Upper lobe of right lung (tissue), 1 donor: ENCODE results near the gene PIWIL1. TPM values are rescaled to one million over a fixed set of nuclear protein-coding genes. Genes with fewer than 3 reads are reported as not detected.

Source experiments
- ATAC-seq: fragments of 200-7000 bp; cut with Tn5 transposase; one replicate; pipeline ENCODE4 v1.9.1; 2020; ENCODE audit warnings: mild to moderate bottlenecking, moderate library complexity
- DNase-seq: peaks from one replicate; pipeline ENCODE4 v3.0.0-alpha.2; 2020
- H3K27ac ChIP-seq: fragments of 200-600 bp; one replicate; pipeline ENCODE4 v1.8.0; 2022
- H3K27me3 ChIP-seq: fragments of 200-600 bp; one replicate; pipeline ENCODE4 v1.8.0; 2022; ENCODE audit warnings: mild to moderate bottlenecking
- H3K36me3 ChIP-seq: fragments of 200-600 bp; one replicate; pipeline ENCODE4 v1.8.0; 2022
- H3K4me1 ChIP-seq: fragments of 200-600 bp; one replicate; pipeline ENCODE4 v1.8.0; 2022
- H3K4me3 ChIP-seq: fragments of 200-600 bp; one replicate; pipeline ENCODE4 v1.8.0; 2022; ENCODE audit warnings: mild to moderate bottlenecking
- H3K9me3 ChIP-seq: fragments of 200-600 bp; one replicate; pipeline ENCODE4 v1.8.0; 2022
- CTCF ChIP-seq: fragments of 200-600 bp; IDR thresholded peaks from one replicate; pipeline ENCODE4 v1.8.0; 2022; ENCODE audit warnings: antibody characterized with exemption
- intact Hi-C: fragments of 100-400 bp; cut with DNase I; formaldehyde crosslinking; loops from one replicate; pipeline ENCODE4 v1.11.0; 2022
- total RNA-seq: library from RNA; stranded (reverse); fragmentation: NEBNext Ultra II Directional; extraction: Animal tissue kit (Norgen Biotek cat#: 25700); gene quantifications from one replicate; pipeline ENCODE4 v1.2.1, GENCODE V29; 2021
- donor health status: DM: no; HTN: yes; CAD: no; lungs with severe emphysema.

The PIWIL1 gene
- total RNA-seq, 1 donor from 2014 or later: not detected

- Histone ChIP-seq H3K36me3 (no peaks in the 10 kb centered on the region), H3K9me3 (no peaks in the 10 kb centered on the region), H3K27me3 (no peaks in the 10 kb centered on the region), H3K4me1 (no peaks in the 10 kb centered on the region), H3K27ac (no peak overlapping the region), H3K4me3 (no peak overlapping the region)
- intact Hi-C loops: no loop called here
- TF ChIP-seq CTCF: no peak
- ATAC-seq (no peak), DNase-seq (no peak)
Observed at GRCh38 chr12:130420071-130420470, 82.4 kb downstream of the PIWIL1 start.

- Histone ChIP-seq H3K4me1 (no peaks in the 10 kb centered on the region), H3K27ac (no peak overlapping the region)
- intact Hi-C loops: no loop called here
Observed at GRCh38 chr12:130421896-130422295, 84.2 kb downstream of the PIWIL1 start.

More at GRCh38 chr12:130421896-130422295, 84.2 kb downstream of the PIWIL1 start:
- DNase-seq (no peak), ATAC-seq (no peak)
- no peaks in the 10 kb centered on the region for H3K27me3 ChIP-seq
- no peaks in the 10 kb centered on the region for H3K9me3 ChIP-seq
- no peak for TF ChIP-seq CTCF
- no peak overlapping the region for H3K4me3 ChIP-seq
- no peaks in the 10 kb centered on the region for H3K36me3 ChIP-seq

Other genes starting within 250 kb of the PIWIL1 start
- 0.84 TPM for gene FZD10, start 175.4 kb upstream of the PIWIL1 start, total RNA-seq